Measurements from ENCODE around the gene GRIK5.

Gene GRIK5

GRCh38 chr19:41957838-41958366 is 112.1 kb downstream of the GRIK5 start:
- peak overlapping the region; percentile 86 for H3K4me3 ChIP-seq
- DNase-seq (ENCODE audit: low spot score in 2 of 2) = peak; percentile 85 to 86
- H3K4me1 ChIP-seq = peaks cover 10% of the 10 kb centered on the region
- no peaks in the 10 kb centered on the region for H3K27me3 ChIP-seq (ENCODE audit: low read depth)
- H3K9me3 ChIP-seq = no peaks in the 10 kb centered on the region
- in situ Hi-C loops (cut with MboI; ENCODE audit: low sequenced_read_pairs) = no loop called here
- H3K36me3 ChIP-seq (replicated peaks) = peaks cover 5% of the 10 kb centered on the region; the same call in 1 of the 2 replicates

DNA sequence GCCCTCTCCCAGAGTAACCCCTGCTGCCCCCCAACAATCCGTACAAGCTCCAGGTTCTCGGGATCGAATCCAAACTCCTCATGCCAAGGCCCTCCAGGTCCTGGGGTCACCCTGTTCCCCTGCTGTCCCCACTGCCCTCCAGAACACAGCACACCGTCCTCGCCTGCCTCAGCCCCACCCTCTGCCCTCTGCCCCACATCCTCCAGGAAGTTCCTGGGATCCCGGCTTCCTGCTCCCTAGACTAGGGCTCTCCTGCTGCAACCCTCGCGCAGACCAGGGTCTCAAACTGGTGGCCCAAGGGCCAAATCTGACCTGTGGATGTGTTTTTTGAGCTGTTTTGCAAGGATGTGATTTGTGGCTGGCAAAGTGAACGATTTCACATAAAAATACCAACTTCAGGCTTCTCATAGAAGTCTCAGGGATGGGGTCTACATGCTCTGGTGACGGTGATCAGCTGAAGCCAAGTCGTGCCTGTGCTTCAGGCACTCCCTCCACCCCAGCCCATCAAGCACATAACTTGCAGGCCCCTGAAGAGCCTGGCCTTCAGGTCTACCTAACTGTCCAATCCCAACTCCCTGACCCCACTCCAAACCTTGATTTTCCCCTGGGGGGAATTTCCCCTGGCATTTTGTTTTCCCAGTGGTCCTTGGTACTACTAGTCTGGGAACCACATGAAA is 112.7 kb downstream of the GRIK5 start:
- H3K27me3 ChIP-seq (ENCODE audit: low read depth) = no peaks in the 10 kb centered on the region
- no peak overlapping the region for H3K4me3 ChIP-seq
- no peak for DNase-seq (ENCODE audit: low spot score in 2 of 2)
- in situ Hi-C loops (cut with MboI; ENCODE audit: low sequenced_read_pairs) = no loop called here
- peaks cover 10% of the 10 kb centered on the region for H3K4me1 ChIP-seq
- no peaks in the 10 kb centered on the region for H3K9me3 ChIP-seq
- peaks cover 5% of the 10 kb centered on the region; the same call in 1 of the 2 replicates for H3K36me3 ChIP-seq (replicated peaks)

- H3K4me3 ChIP-seq = no peak overlapping the region
- no peaks in the 10 kb centered on the region for H3K9me3 ChIP-seq
- H3K27me3 ChIP-seq (ENCODE audit: low read depth) = no peaks in the 10 kb centered on the region
- peaks cover 10% of the 10 kb centered on the region for H3K4me1 ChIP-seq
- peaks cover 5% of the 10 kb centered on the region; the same call in 1 of the 2 replicates for H3K36me3 ChIP-seq (replicated peaks)
- DNase-seq (ENCODE audit: low spot score in 2 of 2) = no peak
- in situ Hi-C loops (cut with MboI; ENCODE audit: low sequenced_read_pairs) = no loop called here
Measured at GRCh38 chr19:41956621-41957020, 113.4 kb downstream of the GRIK5 start.

GRCh38 chr19:41955521-41955920 is 114.5 kb downstream of the GRIK5 start:
- no peak overlapping the region for H3K4me3 ChIP-seq
- peaks cover 5% of the 10 kb centered on the region; the same call in 1 of the 2 replicates for H3K36me3 ChIP-seq (replicated peaks)
- in situ Hi-C loops (cut with MboI; ENCODE audit: low sequenced_read_pairs) = no loop called here

GRCh38 chr19:41951686-41952172 is 118.3 kb downstream of the GRIK5 start:
- in situ Hi-C loops (cut with MboI; ENCODE audit: low sequenced_read_pairs) = no loop called here
- peak; percentile 20 to 93 for DNase-seq (ENCODE audit: low spot score in 2 of 2)
- H3K27me3 ChIP-seq (ENCODE audit: low read depth) = no peaks in the 10 kb centered on the region
- no peaks in the 10 kb centered on the region; the same call in 1 of the 2 replicates for H3K36me3 ChIP-seq (replicated peaks)
- no peaks in the 10 kb centered on the region for H3K9me3 ChIP-seq
- H3K4me1 ChIP-seq = no peaks in the 10 kb centered on the region
- no peak overlapping the region for H3K4me3 ChIP-seq

More at GRCh38 chr19:41955521-41955920, 114.5 kb downstream of the GRIK5 start:
- Histone ChIP-seq H3K27me3 (ENCODE audit: low read depth) (no peaks in the 10 kb centered on the region), H3K9me3 (no peaks in the 10 kb centered on the region), H3K4me1 (peaks cover 10% of the 10 kb centered on the region)
- no peak for DNase-seq (ENCODE audit: low spot score in 2 of 2)
